ENCODE data around the gene IMMP2L.

DNA sequence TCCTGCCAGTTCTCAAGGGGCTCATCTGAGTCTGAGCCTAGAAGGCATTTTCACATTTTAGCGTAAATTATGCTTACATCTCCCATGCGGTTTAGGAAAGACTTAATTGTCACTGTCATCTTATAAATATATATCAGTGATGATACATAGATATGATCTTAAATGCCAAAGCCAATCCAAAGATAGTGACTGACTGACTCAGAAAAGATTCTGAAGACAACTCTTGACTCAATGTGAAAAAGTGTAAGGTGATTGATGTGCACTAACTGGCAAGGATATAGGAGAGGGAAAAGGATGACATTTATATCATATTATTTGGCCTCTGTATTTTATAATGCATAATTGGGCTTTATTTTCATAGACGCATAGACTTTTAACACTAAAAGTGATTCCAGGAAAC, 556.3 kb downstream of the IMMP2L start:
- no peak for TF ChIP-seq POLR2A (IDR thresholded peaks at IDR 0.05)
- TF ChIP-seq, protein P1, sequence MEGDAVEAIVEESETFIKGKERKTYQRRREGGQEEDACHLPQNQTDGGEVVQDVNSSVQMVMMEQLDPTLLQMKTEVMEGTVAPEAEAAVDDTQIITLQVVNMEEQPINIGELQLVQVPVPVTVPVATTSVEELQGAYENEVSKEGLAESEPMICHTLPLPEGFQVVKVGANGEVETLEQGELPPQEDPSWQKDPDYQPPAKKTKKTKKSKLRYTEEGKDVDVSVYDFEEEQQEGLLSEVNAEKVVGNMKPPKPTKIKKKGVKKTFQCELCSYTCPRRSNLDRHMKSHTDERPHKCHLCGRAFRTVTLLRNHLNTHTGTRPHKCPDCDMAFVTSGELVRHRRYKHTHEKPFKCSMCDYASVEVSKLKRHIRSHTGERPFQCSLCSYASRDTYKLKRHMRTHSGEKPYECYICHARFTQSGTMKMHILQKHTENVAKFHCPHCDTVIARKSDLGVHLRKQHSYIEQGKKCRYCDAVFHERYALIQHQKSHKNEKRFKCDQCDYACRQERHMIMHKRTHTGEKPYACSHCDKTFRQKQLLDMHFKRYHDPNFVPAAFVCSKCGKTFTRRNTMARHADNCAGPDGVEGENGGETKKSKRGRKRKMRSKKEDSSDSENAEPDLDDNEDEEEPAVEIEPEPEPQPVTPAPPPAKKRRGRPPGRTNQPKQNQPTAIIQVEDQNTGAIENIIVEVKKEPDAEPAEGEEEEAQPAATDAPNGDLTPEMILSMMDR (IDR thresholded peaks at IDR 0.05) = no peak
